Heart left ventricle (tissue), 13 donors: Measurements from ENCODE around the gene BLOC1S6.

Source experiments
- CTCF ChIP-seq, 12 donors: fragments of 200-600 bp; sonication (generic) in 4 of 12; IDR thresholded peaks; one replicate each; pipeline versions ENCODE4 v1.5.0 to v1.8.0; 2018 to 2022; ENCODE audit warnings: antibody characterized with exemption in 12 of 12, mild to moderate bottlenecking in 5 of 12
- POLR2A ChIP-seq, 2 donors: fragments of 450-650 bp; IDR thresholded peaks; one replicate each; pipeline ENCODE4 v1.6.1; 2017; ENCODE audit warnings: antibody characterized with exemption in 2 of 2, mild to moderate bottlenecking in 2 of 2, moderate library complexity in 2 of 2
- donor health status: ischemic (EF 13 %, LVEDD 7.1; RV severe dilation, severe dysfunction).
- donor health status: DM: no; HTN: yes; CAD: no.
- donor health status: DM: no; HTN: no; CAD: no.
- donor health status: ischemic (EF 25% LVEDD 6.9; RV normal size, moderate dysfunction).
- donor health status: ischemic (EF 25% LVEDD 5.7; RV mildly dilated, moderate dysfunction).
- donor health status: ischemic (EF 35%, LVEDD 5.7; RV mildly dilated, moderate dysfunction).
- donor health status: nonischemic (EF 11% LVEDD 7.7; RV severe dilation, severe dysfunction).
- donor health status: DM: yes; HTN: yes; CAD: no.
- donor health status: PGD.
- donor health status: ischemic (EF 29% LVEDD 5.4; RV normal size, mild dysfunction).
- donor health status: nonischemic (EF 23%, LVEDD 6.1; RV moderate dilation, normal function).

DNA sequence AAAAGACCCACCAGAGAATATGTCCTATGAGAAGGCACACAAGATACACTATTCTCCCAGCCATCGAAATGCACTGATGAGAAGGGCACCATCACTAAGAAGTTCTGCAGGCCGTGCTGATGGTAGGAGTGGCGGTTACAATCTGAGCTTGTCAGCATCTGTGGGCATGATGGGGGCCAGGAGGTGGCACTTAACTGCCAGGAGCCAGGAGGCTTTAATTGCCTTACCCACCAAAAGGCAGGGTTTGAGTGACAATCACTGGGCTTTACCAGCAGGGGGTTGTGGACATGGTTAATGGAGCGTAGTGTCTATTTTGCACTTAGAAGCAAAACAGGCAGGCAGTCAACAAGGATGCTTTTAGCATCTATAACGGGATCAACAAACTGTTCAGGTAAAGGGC is 31.6 kb downstream of the BLOC1S6 start:
- TF ChIP-seq CTCF (IDR thresholded peaks at IDR 0.05) (no peak), POLR2A (IDR thresholded peaks at IDR 0.05) (no peak)
